Nephron (organoid): ENCODE data around the gene LEKR1.

Source experiments
- H3K27ac Mint-ChIP-seq, 3 experiments: 2 replicates each; pipeline ENCODE4 v1.8.0; 2020; ENCODE audit warnings: mixed read lengths in 3 of 3, mild to moderate bottlenecking in 2 of 3, moderate library complexity in 1 of 3
- H3K27me3 Mint-ChIP-seq: 2 replicates; pipeline ENCODE4 v1.8.0; 2021; ENCODE audit warnings: low read depth, mild to moderate bottlenecking, moderate library complexity, mixed read lengths
- H3K36me3 Mint-ChIP-seq: 2 replicates; pipeline ENCODE4 v1.8.0; 2020; ENCODE audit warnings: low read depth, mixed read lengths
- H3K4me1 Mint-ChIP-seq: 2 replicates; pipeline ENCODE4 v1.8.0; 2020; ENCODE audit warnings: mixed read lengths
- H3K4me3 Mint-ChIP-seq, 3 experiments: 2 replicates each; pipeline ENCODE4 v1.8.0; 2020; ENCODE audit warnings: mild to moderate bottlenecking in 3 of 3, mixed read lengths in 3 of 3, moderate library complexity in 2 of 3
- H3K9me3 Mint-ChIP-seq: 2 replicates; pipeline ENCODE4 v1.8.0; 2020; ENCODE audit warnings: mixed read lengths
- TF ChIP-seq, protein P1 (sequence below), 3 experiments: fragments of 200-600 bp; sonication (generic); IDR thresholded peaks; one replicate each; pipeline ENCODE4 v1.5.0; 2021; ENCODE audit warnings: antibody characterized with exemption in 3 of 3; ENCODE audit not compliant: unreplicated experiment in 3 of 3

LEKR1 gene

DNA sequence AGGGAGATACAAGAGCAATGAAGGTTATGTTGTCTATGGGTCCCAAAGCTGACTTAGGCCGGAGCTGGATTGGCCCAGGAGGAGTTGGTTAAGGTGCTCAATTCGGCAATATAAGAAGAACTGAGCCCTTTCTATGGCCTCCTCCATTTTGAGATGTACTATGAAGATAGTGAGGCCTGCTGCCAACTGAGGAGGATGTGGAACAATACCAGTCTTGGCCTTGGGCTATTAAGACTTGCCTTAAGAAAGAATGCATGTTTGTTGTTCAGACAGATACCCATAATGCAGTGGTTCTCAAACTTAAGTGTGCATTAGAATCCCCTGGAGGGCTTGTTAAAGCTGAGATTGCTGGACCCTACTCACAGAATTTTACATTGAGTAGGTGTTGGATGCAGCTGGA, 24.4 kb upstream of the LEKR1 start:
- Mint-ChIP-seq H3K36me3 (no peaks in the 10 kb centered on the region), H3K4me3 (no peak overlapping the region), H3K9me3 (peaks cover 12% of the 10 kb centered on the region), H3K27me3 (no peaks in the 10 kb centered on the region), H3K27ac (no peak overlapping the region), H3K4me1 (no peaks in the 10 kb centered on the region)
- TF ChIP-seq, protein P1, sequence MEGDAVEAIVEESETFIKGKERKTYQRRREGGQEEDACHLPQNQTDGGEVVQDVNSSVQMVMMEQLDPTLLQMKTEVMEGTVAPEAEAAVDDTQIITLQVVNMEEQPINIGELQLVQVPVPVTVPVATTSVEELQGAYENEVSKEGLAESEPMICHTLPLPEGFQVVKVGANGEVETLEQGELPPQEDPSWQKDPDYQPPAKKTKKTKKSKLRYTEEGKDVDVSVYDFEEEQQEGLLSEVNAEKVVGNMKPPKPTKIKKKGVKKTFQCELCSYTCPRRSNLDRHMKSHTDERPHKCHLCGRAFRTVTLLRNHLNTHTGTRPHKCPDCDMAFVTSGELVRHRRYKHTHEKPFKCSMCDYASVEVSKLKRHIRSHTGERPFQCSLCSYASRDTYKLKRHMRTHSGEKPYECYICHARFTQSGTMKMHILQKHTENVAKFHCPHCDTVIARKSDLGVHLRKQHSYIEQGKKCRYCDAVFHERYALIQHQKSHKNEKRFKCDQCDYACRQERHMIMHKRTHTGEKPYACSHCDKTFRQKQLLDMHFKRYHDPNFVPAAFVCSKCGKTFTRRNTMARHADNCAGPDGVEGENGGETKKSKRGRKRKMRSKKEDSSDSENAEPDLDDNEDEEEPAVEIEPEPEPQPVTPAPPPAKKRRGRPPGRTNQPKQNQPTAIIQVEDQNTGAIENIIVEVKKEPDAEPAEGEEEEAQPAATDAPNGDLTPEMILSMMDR (IDR thresholded peaks at IDR 0.05; ENCODE audit: unreplicated experiment in 3 of 3), result no peak

DNA sequence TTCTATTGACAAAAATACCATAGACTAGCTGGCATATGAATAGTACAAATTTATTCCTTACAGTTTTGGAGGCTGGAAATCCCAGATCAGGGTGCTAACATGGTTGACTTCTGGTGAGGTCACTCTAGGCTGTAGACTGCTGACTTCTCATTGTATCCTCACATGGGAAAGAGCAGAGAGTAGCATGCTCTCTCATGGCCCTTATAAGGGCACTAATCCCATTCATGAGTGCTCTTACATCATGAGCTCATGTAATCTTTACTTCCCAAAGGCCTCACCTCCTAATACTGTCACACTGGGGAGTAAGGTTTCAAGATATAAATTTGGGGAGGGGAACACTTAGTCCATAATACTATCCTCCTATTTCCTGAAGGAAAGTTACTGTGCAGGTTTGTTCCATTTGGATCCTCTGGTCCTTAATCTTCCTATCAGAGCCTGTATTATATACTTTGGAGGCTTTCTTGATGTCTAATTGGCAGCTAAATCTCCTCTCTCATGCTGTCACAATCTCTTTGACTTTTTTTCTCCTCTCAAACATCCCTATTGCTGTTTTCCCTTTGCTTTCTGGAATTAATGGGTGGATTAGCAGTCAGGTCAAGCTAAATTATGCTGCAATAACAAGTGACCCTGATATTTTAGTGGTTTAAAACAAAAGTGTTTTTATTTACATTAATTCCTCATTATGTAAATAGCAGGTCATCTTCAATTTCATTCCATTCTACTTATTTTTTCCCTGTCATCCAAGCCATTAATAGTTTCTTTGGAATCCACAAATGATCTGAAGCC, 23.1 kb upstream of the LEKR1 start:
- H3K27me3 Mint-ChIP-seq, result no peaks in the 10 kb centered on the region
- TF ChIP-seq, protein P1 (IDR thresholded peaks at IDR 0.05; ENCODE audit: unreplicated experiment in 3 of 3), result no peak
- no peaks in the 10 kb centered on the region for H3K4me1 Mint-ChIP-seq
- H3K4me3 Mint-ChIP-seq, result no peak overlapping the region
- H3K9me3 Mint-ChIP-seq, result peaks cover 12% of the 10 kb centered on the region
- no peak overlapping the region for H3K27ac Mint-ChIP-seq
- H3K36me3 Mint-ChIP-seq, result no peaks in the 10 kb centered on the region

DNA sequence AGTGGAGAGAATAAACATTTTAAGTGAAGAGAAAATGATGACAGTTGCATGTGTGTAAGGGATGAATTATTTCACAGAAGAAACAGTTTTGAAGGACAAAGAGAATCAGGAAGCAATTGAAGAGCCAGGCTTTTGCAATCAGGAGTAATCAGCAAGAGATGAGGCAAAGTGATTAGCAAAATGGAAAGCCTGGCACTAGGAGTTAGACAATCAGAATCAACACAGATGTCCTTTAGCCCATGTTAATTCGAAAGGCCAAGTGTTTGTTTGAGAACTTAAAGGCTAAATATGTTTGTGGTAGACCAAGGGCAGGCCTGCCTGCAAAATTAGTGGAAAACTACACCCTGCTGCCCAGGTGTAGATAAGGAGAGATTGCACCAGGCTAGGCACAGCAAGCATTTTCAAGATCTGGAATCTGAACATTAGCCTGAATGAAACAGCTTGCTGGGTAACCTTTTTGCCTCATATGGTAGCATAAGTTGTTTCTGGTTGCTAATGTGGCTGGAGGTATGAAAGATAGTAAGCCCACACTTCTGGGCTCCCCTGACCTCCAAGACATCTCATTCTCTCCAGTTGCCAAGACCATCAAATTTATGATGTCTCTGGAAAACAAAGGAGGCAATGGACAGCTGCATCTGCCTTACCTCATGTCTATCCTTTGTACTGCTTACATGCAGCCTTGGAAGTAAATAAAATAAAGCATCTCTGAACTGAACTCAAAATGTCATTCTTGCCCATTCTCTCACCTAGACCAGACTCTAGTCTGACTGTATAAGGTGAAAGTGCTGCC, 22.0 kb upstream of the LEKR1 start:
- no peak overlapping the region for H3K27ac Mint-ChIP-seq
- H3K9me3 Mint-ChIP-seq, result peaks cover 6% of the 10 kb centered on the region
- H3K27me3 Mint-ChIP-seq, result no peaks in the 10 kb centered on the region
- no peaks in the 10 kb centered on the region for H3K4me1 Mint-ChIP-seq
- H3K36me3 Mint-ChIP-seq, result no peaks in the 10 kb centered on the region
- H3K4me3 Mint-ChIP-seq, result no peak overlapping the region
- TF ChIP-seq, protein P1 (IDR thresholded peaks at IDR 0.05; ENCODE audit: unreplicated experiment in 3 of 3), result no peak

DNA sequence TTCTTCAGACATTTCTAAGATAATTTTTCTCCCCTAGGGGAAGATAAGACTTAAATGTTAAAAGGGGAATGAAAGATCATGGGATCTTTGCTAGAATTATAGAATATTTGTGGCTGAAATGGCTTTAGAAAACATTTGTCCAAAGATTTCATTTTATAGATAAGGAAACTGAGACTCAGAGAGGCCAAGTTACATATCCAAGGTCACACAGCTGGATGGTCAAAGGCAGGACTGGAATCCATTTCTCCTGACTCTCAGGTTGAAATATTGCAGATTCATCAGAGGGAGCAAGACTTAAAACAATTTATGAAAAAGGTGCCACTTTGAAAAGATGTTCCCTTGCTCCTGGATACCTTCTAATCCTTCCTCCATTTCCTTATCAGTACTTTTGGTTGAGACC, 19.5 kb upstream of the LEKR1 start:
- peaks cover 5% of the 10 kb centered on the region for H3K4me1 Mint-ChIP-seq
- TF ChIP-seq, protein P1 (IDR thresholded peaks at IDR 0.05; ENCODE audit: unreplicated experiment in 3 of 3), result no peak
- no peaks in the 10 kb centered on the region for H3K36me3 Mint-ChIP-seq
- no peak overlapping the region for H3K4me3 Mint-ChIP-seq
- no peak overlapping the region for H3K27ac Mint-ChIP-seq
- peaks cover 4% of the 10 kb centered on the region for H3K27me3 Mint-ChIP-seq
- H3K9me3 Mint-ChIP-seq, result no peaks in the 10 kb centered on the region

DNA sequence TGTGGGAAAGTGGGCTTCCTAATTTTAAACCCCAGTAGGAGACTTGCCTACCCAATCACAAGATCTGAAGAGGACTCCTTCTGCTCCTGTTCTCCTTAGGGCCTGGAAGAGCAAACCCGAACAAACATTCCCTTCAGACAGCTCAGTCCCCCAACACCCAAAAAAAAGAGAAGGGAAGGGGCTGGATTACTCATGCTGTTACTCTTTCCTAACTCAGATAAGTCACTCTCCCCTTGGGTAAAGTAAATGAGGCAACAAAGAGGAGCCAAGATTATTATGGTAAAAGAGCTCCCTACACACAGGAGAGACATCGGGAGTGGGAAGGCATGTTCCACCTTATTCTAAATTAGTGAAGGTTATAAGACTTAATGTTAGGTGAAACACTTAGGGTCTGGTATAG, 18.1 kb upstream of the LEKR1 start:
- TF ChIP-seq, protein P1 (IDR thresholded peaks at IDR 0.05; ENCODE audit: unreplicated experiment in 3 of 3), result no peak
- Mint-ChIP-seq H3K4me3 (no peak overlapping the region), H3K27me3 (peaks cover 4% of the 10 kb centered on the region), H3K36me3 (no peaks in the 10 kb centered on the region), H3K27ac (no peak overlapping the region), H3K4me1 (peaks cover 6% of the 10 kb centered on the region), H3K9me3 (no peaks in the 10 kb centered on the region)
